HG03064 (cell line): Measurements from ENCODE around the gene ELL2.
"Not testable (repeated sequence)": the region's sequence is repeated elsewhere in the genome, so short reads cannot be mapped to it uniquely, and the experiment has no call there.

ENCODE experiments used
- ATAC-seq: cut with Tn5 transposase; IDR thresholded peaks from one replicate; pipeline ENCODE4 v1.9.1; 2021; ENCODE audit warnings: low read depth; ENCODE audit not compliant: unreplicated experiment

The ELL2 gene

GRCh38 chr5:95935553-95936100, 26.0 kb downstream of the ELL2 start:
- ATAC-seq = no peak

- no peak for ATAC-seq
Observed at GRCh38 chr5:95934207-95934804, 27.3 kb downstream of the ELL2 start.

GRCh38 chr5:95932941-95933340, 28.7 kb downstream of the ELL2 start:
- ATAC-seq = no peak

- no peak for ATAC-seq
Observed at GRCh38 chr5:95931079-95931833, 30.4 kb downstream of the ELL2 start.

- no peak for ATAC-seq
Observed at GRCh38 chr5:95930141-95930930, 31.3 kb downstream of the ELL2 start.

- ATAC-seq = no peak
Observed at GRCh38 chr5:95928724-95929253, 32.9 kb downstream of the ELL2 start.

GRCh38 chr5:95927927-95928723, 33.5 kb downstream of the ELL2 start:
- ATAC-seq = peak; percentile 46

GRCh38 chr5:95927300-95927699, 34.4 kb downstream of the ELL2 start:
- ATAC-seq = not testable (repeated sequence)

- ATAC-seq = peak; percentile 36
Observed at GRCh38 chr5:95925939-95926338, 35.7 kb downstream of the ELL2 start.

- ATAC-seq = no peak
Observed at GRCh38 chr5:95925378-95925744, 36.3 kb downstream of the ELL2 start.

- ATAC-seq = no peak
Observed at GRCh38 chr5:95924720-95925377, 36.8 kb downstream of the ELL2 start.

GRCh38 chr5:95923918-95924544, 37.6 kb downstream of the ELL2 start:
- ATAC-seq = peak; percentile 35

GRCh38 chr5:95922798-95923197, 38.9 kb downstream of the ELL2 start:
- ATAC-seq = no peak

GRCh38 chr5:95921501-95921900, 40.1 kb downstream of the ELL2 start:
- no peak for ATAC-seq

GRCh38 chr5:95920822-95921221, 40.8 kb downstream of the ELL2 start:
- ATAC-seq = no peak

GRCh38 chr5:95919658-95920057, 42.0 kb downstream of the ELL2 start:
- no peak for ATAC-seq

GRCh38 chr5:95918421-95919006, 43.1 kb downstream of the ELL2 start:
- no peak for ATAC-seq

- ATAC-seq = no peak
Observed at GRCh38 chr5:95917207-95917606, 44.4 kb downstream of the ELL2 start.

- peak; percentile 3 for ATAC-seq
Observed at GRCh38 chr5:95916687-95917085, 45.0 kb downstream of the ELL2 start.
